ENCODE data around the gene NVL. TPM values are rescaled to one million over a fixed set of nuclear protein-coding genes. Genes with fewer than 3 reads are reported as not detected.

Gene NVL
- polyA plus RNA-seq, 1 of the 3 experiments (the other 2 are of a cell fraction) = 12.4 TPM

DNA sequence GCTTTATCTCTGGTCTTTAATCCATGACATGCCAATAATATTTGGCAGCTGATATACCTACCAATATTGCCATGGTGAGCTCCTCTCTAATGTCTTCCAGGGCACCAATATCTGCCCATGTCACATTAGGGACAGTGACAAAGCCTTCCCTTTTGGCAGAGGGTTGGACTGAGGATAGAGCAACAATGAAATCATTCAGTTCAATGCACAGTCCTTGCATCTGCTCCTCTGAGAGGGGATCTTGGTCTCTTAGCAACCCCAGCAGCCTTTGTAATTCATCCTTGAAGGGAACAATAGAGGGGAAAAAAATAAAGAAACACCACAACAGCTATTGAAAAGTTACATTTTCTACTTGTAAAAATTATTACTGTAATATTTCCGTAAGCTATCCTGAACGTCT lies 42.3 kb downstream of the NVL start:
- ChIA-PET CTCF (no interaction called here), POLR2A (no interaction called here)
- 95% methylated on average over 2 of the region's 2 CpGs for WGBS (ENCODE audit: low lambda C conversion rate)
- Histone ChIP-seq H2AFZ (ENCODE audit: low read depth) (no peak overlapping the region), H3K4me3 (ENCODE audit: low read depth in 2 of 2, low read length in 1 of 2) (no peak overlapping the region), H3K9me3 (no peaks in the 10 kb centered on the region), H4K20me1 (ENCODE audit: insufficient read depth) (no peaks in the 10 kb centered on the region), H3F3A (replicated peaks; ENCODE audit: insufficient read depth) (no peaks in the 10 kb centered on the region), H3K27ac (ENCODE audit: low read depth in 2 of 2, low read length in 1 of 2) (no peak overlapping the region), H3K79me2 (ENCODE audit: insufficient read depth) (no peaks in the 10 kb centered on the region), H3K9ac (no peak overlapping the region), H3K4me1 (ENCODE audit: control insufficient read depth in 1 of 2, insufficient read depth in 2 of 2, low read depth in 1 of 2, low read length in 1 of 2) (no peaks in the 10 kb centered on the region), H3K9me2 (no peaks in the 10 kb centered on the region), H3K4me2 (no peak overlapping the region), H3K36me3 (replicated peaks in 1 of 2; ENCODE audit: control insufficient read depth in 1 of 2, insufficient read depth in 2 of 2, low read length in 1 of 2) (peaks cover 67 to 72% of the 10 kb centered on the region in 2 experiments), H3K27me3 (ENCODE audit: insufficient read depth) (no peaks in the 10 kb centered on the region)
- TF ChIP-seq RAD21 (IDR thresholded peaks at IDR 0.05; ENCODE audit: low read length) (no peak), FOXM1 (IDR thresholded peaks at IDR 0.05; ENCODE audit: low read depth) (no peak), CHD2 (IDR thresholded peaks at IDR 0.05; ENCODE audit: low read length, partially characterized antibody) (no peak), MXI1 (IDR thresholded peaks at IDR 0.05; ENCODE audit: low read depth, low read length) (no peak), NRF1 (IDR thresholded peaks at IDR 0.05; ENCODE audit: low read depth, low read length) (no peak), FOXJ3 (CRISPR knock-in tag; IDR thresholded peaks at IDR 0.05) (no peak), RCOR1 (IDR thresholded peaks at IDR 0.05; ENCODE audit: low read length) (no peak), TEAD4 (IDR thresholded peaks at IDR 0.05; ENCODE audit: borderline replicate concordance, insufficient read depth) (no peak), JUND (IDR thresholded peaks at IDR 0.05) (no peak), EP300 (IDR thresholded peaks at IDR 0.05; ENCODE audit: borderline replicate concordance in 1 of 2, low read depth in 1 of 2, low read length in 1 of 2) (no peak), ELF1 (IDR thresholded peaks at IDR 0.05) (no peak), TAF1 (IDR thresholded peaks at IDR 0.05; ENCODE audit: borderline replicate concordance, low read depth, low read length) (no peak), EZH2phosphoT487 (IDR thresholded peaks at IDR 0.05; ENCODE audit: borderline replicate concordance, low read depth) (no peak)
- TF ChIP-seq, protein P1, sequence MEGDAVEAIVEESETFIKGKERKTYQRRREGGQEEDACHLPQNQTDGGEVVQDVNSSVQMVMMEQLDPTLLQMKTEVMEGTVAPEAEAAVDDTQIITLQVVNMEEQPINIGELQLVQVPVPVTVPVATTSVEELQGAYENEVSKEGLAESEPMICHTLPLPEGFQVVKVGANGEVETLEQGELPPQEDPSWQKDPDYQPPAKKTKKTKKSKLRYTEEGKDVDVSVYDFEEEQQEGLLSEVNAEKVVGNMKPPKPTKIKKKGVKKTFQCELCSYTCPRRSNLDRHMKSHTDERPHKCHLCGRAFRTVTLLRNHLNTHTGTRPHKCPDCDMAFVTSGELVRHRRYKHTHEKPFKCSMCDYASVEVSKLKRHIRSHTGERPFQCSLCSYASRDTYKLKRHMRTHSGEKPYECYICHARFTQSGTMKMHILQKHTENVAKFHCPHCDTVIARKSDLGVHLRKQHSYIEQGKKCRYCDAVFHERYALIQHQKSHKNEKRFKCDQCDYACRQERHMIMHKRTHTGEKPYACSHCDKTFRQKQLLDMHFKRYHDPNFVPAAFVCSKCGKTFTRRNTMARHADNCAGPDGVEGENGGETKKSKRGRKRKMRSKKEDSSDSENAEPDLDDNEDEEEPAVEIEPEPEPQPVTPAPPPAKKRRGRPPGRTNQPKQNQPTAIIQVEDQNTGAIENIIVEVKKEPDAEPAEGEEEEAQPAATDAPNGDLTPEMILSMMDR (IDR thresholded peaks at IDR 0.05) = no peak
- TF ChIP-seq, protein P2, sequence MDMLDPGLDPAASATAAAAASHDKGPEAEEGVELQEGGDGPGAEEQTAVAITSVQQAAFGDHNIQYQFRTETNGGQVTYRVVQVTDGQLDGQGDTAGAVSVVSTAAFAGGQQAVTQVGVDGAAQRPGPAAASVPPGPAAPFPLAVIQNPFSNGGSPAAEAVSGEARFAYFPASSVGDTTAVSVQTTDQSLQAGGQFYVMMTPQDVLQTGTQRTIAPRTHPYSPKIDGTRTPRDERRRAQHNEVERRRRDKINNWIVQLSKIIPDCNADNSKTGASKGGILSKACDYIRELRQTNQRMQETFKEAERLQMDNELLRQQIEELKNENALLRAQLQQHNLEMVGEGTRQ (IDR thresholded peaks at IDR 0.05; ENCODE audit: borderline replicate concordance, low read depth, low read length) = no peak
- DNase-seq = no peak

DNA sequence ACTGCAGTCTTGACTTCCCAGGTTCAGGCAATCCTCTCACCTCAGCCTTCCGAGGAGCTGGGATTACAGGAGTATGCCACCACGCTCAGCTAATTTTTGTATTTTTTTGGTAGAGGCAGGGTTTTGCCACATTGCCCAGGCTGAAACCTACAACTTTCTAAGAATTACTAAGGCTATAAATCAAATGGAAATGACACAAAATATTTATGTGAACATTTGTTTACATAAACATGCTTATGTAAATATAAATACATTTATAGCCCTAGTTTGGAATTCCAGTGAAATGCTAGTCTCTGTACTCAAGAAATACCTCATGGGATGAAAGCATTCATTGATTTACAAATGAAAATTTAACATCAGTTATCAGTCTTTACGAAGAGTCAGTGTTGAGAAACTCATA lies 47.8 kb downstream of the NVL start:
- Histone ChIP-seq H4K20me1 (ENCODE audit: insufficient read depth) (no peaks in the 10 kb centered on the region), H3K27me3 (ENCODE audit: insufficient read depth) (no peaks in the 10 kb centered on the region), H3K27ac (ENCODE audit: low read depth in 2 of 2, low read length in 1 of 2) (no peak overlapping the region), H3F3A (replicated peaks; ENCODE audit: insufficient read depth) (peaks cover 3% of the 10 kb centered on the region), H2AFZ (ENCODE audit: low read depth) (no peak overlapping the region), H3K4me2 (no peak overlapping the region), H3K9me3 (no peaks in the 10 kb centered on the region), H3K9me2 (no peaks in the 10 kb centered on the region), H3K4me3 (ENCODE audit: low read depth in 2 of 2, low read length in 1 of 2) (no peak overlapping the region), H3K79me2 (ENCODE audit: insufficient read depth) (no peaks in the 10 kb centered on the region), H3K4me1 (ENCODE audit: control insufficient read depth in 1 of 2, insufficient read depth in 2 of 2, low read depth in 1 of 2, low read length in 1 of 2) (no peaks in the 10 kb centered on the region), H3K9ac (no peak overlapping the region), H3K36me3 (replicated peaks in 1 of 2; ENCODE audit: control insufficient read depth in 1 of 2, insufficient read depth in 2 of 2, low read length in 1 of 2) (peaks cover 33 to 59% of the 10 kb centered on the region in 2 experiments)
- ChIA-PET CTCF (no interaction called here), POLR2A (no interaction called here)
- TF ChIP-seq TEAD4 (IDR thresholded peaks at IDR 0.05; ENCODE audit: borderline replicate concordance, insufficient read depth) (no peak), ELF1 (IDR thresholded peaks at IDR 0.05) (no peak), MXI1 (IDR thresholded peaks at IDR 0.05; ENCODE audit: low read depth, low read length) (no peak), RXRA (IDR thresholded peaks at IDR 0.05; ENCODE audit: borderline replicate concordance, low read depth) (no peak), RCOR1 (IDR thresholded peaks at IDR 0.05; ENCODE audit: low read length) (no peak), RAD21 (IDR thresholded peaks at IDR 0.05; ENCODE audit: low read length) (no peak), SMC3 (IDR thresholded peaks at IDR 0.05; ENCODE audit: low read depth, low read length) (no peak), GATA2 (CRISPR knock-in tag; IDR thresholded peaks at IDR 0.05) (no peak), TAF1 (IDR thresholded peaks at IDR 0.05; ENCODE audit: borderline replicate concordance, low read depth, low read length) (no peak), FOXJ3 (CRISPR knock-in tag; IDR thresholded peaks at IDR 0.05) (no peak)
- TF ChIP-seq, protein P2 (IDR thresholded peaks at IDR 0.05; ENCODE audit: borderline replicate concordance, low read depth, low read length) = no peak
- TF ChIP-seq, protein P3, sequence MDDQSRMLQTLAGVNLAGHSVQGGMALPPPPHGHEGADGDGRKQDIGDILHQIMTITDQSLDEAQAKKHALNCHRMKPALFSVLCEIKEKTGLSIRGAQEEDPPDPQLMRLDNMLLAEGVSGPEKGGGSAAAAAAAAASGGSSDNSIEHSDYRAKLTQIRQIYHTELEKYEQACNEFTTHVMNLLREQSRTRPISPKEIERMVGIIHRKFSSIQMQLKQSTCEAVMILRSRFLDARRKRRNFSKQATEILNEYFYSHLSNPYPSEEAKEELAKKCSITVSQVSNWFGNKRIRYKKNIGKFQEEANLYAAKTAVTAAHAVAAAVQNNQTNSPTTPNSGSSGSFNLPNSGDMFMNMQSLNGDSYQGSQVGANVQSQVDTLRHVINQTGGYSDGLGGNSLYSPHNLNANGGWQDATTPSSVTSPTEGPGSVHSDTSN (IDR thresholded peaks at IDR 0.05) = no peak
- DNase-seq = no peak
- WGBS (ENCODE audit: low lambda C conversion rate) = 95% methylated on average over 3 of the region's 3 CpGs

Data from SK-N-SH (cell line).